Gastroesophageal sphincter (tissue), 4 donors: ENCODE measurements around the gene OCA2. TPM values are rescaled to one million over a fixed set of nuclear protein-coding genes. Genes with fewer than 3 reads are reported as not detected.

Experiments used
- ATAC-seq: fragments of 150-250 bp; one replicate; pipeline ENCODE4 v1.9.1; 2016; ENCODE audit warnings: mild to moderate bottlenecking, moderate library complexity
- H3K27ac ChIP-seq, 4 donors: fragments of 200-600 bp; sonication (generic) in 3 of 4; 1 replicate in 3 of 4; 2 replicates in 1 of 4; pipeline ENCODE4 v1.5.1; 2016 to 2019
- H3K27me3 ChIP-seq: fragments of 200-600 bp; sonication (generic); one replicate; pipeline ENCODE4 v1.5.1; 2019
- H3K36me3 ChIP-seq, 2 donors: fragments of 200-600 bp; sonication (generic); one replicate each; pipeline ENCODE4 v1.5.1; 2019; ENCODE audit warnings: control low read depth in 1 of 2
- H3K4me1 ChIP-seq, 3 donors: fragments of 200-600 bp; sonication (generic); 1 replicate in 2 of 3; 2 replicates in 1 of 3; pipeline ENCODE4 v1.5.1; 2016 to 2019; ENCODE audit warnings: control low read depth in 2 of 3
- H3K4me3 ChIP-seq, 2 donors: fragments of 200-600 bp; sonication (generic); one replicate each; pipeline ENCODE4 v1.5.1; 2019; ENCODE audit warnings: mild to moderate bottlenecking in 1 of 2, moderate library complexity in 1 of 2
- H3K9me3 ChIP-seq, 3 donors: fragments of 200-600 bp; sonication (generic); one replicate each; pipeline ENCODE4 v1.5.1; 2017 to 2019; ENCODE audit warnings: control low read depth in 2 of 3
- EP300 ChIP-seq: sonication (generic); formaldehyde crosslinking; IDR thresholded peaks from one replicate; pipeline ENCODE4 v1.6.1; 2017; ENCODE audit warnings: antibody characterized with exemption, mild to moderate bottlenecking
- POLR2A ChIP-seq, 2 donors: fragments of 450-650 bp; IDR thresholded peaks; one replicate each; pipeline ENCODE4 v1.6.1; 2017; ENCODE audit warnings: antibody characterized with exemption in 2 of 2, mild to moderate bottlenecking in 2 of 2, moderate library complexity in 1 of 2
- POLR2AphosphoS5 ChIP-seq: sonication (generic); formaldehyde crosslinking; IDR thresholded peaks from one replicate; pipeline ENCODE4 v1.6.1; 2017; ENCODE audit warnings: antibody characterized with exemption
- WGBS, 2 donors: methylation state at CpG; one replicate each; pipeline ENCODE4 v1.1.5; 2018; ENCODE audit warnings: low coverage in 1 of 2; 5-methylcytosine and 5-hydroxymethylcytosine counted together
- total RNA-seq, 4 donors: library from RNA; depleted of rRNA; stranded (reverse); fragments of >200 nt; gene quantifications; one replicate each; pipeline ENCODE4 v1.1.0, GENCODE V29; 2016
- TF ChIP-seq, protein P1 (sequence below), 4 experiments: fragments of 200-600 bp in 2 of 4; fragments of 450-650 bp in 2 of 4; sonication (generic) in 1 of 4; IDR thresholded peaks; one replicate each; pipeline ENCODE4 v1.5.1; 2017 to 2019; ENCODE audit warnings: antibody characterized with exemption in 4 of 4, mild to moderate bottlenecking in 2 of 4, moderate library complexity in 2 of 4

Gene OCA2
- total RNA-seq, 4 donors from 2014 or later: 0.40 to 2.0 (median 1.1) TPM; not detected in 1

DNA sequence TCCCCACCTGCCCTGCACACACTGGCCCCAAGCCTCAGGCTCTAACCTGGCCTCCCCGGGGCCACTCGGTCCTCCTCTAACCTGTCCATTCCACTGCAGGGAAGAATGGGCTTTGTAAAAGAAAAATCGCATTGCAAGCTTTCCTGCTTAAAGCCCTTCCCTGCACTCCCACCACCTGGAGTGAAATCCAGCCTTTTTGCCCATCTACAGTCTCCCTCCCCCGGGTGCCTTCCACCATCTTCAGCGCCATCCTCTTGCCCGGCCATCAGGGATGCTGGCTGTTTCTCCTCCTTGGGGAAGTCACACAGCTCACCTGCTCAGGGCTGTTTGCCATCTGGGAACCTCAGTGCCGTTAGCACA is 266.9 kb downstream of the OCA2 start:
- TF ChIP-seq EP300: no peak
- no peak for TF ChIP-seq POLR2A (IDR thresholded peaks at IDR 0.05)
- no peak for TF ChIP-seq POLR2AphosphoS5
- TF ChIP-seq, protein P1, sequence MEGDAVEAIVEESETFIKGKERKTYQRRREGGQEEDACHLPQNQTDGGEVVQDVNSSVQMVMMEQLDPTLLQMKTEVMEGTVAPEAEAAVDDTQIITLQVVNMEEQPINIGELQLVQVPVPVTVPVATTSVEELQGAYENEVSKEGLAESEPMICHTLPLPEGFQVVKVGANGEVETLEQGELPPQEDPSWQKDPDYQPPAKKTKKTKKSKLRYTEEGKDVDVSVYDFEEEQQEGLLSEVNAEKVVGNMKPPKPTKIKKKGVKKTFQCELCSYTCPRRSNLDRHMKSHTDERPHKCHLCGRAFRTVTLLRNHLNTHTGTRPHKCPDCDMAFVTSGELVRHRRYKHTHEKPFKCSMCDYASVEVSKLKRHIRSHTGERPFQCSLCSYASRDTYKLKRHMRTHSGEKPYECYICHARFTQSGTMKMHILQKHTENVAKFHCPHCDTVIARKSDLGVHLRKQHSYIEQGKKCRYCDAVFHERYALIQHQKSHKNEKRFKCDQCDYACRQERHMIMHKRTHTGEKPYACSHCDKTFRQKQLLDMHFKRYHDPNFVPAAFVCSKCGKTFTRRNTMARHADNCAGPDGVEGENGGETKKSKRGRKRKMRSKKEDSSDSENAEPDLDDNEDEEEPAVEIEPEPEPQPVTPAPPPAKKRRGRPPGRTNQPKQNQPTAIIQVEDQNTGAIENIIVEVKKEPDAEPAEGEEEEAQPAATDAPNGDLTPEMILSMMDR (IDR thresholded peaks at IDR 0.05): no peak
- ATAC-seq: no peak

DNA sequence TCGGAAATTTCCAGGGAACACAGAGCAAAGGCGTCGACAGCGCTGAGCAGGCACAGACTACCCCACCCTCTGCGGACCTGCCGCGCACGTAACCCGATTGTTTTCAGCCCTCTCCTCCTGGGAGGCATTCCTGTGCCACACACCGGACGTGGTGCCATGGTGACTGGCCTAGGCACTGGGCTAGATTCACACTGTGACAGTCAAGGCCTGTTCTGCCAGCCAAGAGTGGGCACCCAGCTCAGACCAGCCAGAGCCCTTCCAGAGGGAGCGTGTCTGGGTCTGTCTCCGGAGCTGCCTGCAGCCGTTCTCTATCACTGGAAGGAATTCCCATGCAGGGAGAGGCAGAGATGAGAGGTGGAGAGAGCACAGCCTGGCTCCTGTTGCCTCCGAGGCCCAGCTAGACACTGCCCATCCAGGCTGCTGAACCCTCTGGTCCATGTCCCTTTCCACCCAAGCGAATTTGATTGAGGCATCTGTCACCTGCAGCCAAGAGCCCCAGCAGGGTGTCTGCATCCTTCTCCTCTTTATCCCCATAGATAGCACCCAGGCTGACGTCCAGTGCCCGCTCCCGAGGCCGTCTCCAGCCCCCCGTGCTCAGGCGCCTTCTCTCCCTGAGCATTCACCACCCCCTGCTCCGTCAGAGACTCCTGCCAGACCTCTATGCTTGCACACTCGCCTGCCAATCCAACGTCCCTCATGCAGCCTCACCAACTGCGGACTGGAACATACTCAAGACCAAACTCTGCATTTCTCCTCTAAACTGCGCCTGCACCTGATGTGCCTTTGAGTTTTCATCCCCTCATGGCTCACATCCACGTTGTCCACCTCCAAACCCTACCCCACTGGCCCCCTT is 267.5 kb downstream of the OCA2 start:
- Histone ChIP-seq H3K4me3 (no peak overlapping the region), H3K36me3 (no peaks in the 10 kb centered on the region), H3K27me3 (no peaks in the 10 kb centered on the region), H3K9me3 (no peaks in the 10 kb centered on the region), H3K4me1 (no peaks in the 10 kb centered on the region), H3K27ac (no peak overlapping the region)
- peak; percentile 41 for ATAC-seq
- TF ChIP-seq POLR2AphosphoS5 (no peak), POLR2A (IDR thresholded peaks at IDR 0.05) (no peak), EP300 (no peak)
- TF ChIP-seq, protein P1 (IDR thresholded peaks at IDR 0.05): no peak
- WGBS, 2 donors: 87 to 92% methylated on average over 7 to 21 of the region's 28 CpGs

More for the DNA sequence above, 266.9 kb downstream of the OCA2 start:
- 75 to 91% methylated on average over 2 to 6 of the region's 7 CpGs for WGBS, 2 donors
- Histone ChIP-seq H3K27me3 (no peaks in the 10 kb centered on the region), H3K4me1 (no peaks in the 10 kb centered on the region), H3K36me3 (no peaks in the 10 kb centered on the region), H3K9me3 (no peaks in the 10 kb centered on the region), H3K4me3 (no peak overlapping the region), H3K27ac (no peak overlapping the region)

DNA sequence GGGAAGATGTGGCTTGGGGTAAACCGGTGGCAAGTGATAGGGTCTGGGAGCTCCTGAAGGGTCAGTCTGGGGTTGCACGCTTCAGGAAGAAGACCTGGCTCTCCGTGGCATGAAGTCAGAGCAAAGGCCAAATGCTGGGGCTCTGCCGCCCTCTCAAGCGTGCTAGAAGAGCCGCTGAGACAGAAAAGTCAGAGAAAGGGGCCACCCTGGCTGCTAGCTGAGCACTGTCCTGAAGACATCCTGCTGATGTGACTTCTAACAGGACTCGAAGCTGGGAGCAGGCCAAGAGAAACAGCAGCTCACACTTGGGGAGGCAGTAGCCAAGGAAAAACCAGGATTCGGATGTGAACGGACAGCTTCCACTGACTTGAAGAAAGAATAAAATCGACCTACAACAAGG is 270.4 kb downstream of the OCA2 start:
- H3K27me3 ChIP-seq: no peaks in the 10 kb centered on the region
- H3K36me3 ChIP-seq: no peaks in the 10 kb centered on the region
- ATAC-seq: no peak
- H3K4me1 ChIP-seq: no peaks in the 10 kb centered on the region
- no peak overlapping the region for H3K27ac ChIP-seq
- TF ChIP-seq POLR2AphosphoS5: no peak
- no peak for TF ChIP-seq EP300
- no peak for TF ChIP-seq POLR2A (IDR thresholded peaks at IDR 0.05)
- TF ChIP-seq, protein P1 (IDR thresholded peaks at IDR 0.05): no peak
- H3K4me3 ChIP-seq: no peak overlapping the region
- no peaks in the 10 kb centered on the region for H3K9me3 ChIP-seq
- WGBS, 2 donors: 67% methylated on average over 9 of the region's 10 CpGs

DNA sequence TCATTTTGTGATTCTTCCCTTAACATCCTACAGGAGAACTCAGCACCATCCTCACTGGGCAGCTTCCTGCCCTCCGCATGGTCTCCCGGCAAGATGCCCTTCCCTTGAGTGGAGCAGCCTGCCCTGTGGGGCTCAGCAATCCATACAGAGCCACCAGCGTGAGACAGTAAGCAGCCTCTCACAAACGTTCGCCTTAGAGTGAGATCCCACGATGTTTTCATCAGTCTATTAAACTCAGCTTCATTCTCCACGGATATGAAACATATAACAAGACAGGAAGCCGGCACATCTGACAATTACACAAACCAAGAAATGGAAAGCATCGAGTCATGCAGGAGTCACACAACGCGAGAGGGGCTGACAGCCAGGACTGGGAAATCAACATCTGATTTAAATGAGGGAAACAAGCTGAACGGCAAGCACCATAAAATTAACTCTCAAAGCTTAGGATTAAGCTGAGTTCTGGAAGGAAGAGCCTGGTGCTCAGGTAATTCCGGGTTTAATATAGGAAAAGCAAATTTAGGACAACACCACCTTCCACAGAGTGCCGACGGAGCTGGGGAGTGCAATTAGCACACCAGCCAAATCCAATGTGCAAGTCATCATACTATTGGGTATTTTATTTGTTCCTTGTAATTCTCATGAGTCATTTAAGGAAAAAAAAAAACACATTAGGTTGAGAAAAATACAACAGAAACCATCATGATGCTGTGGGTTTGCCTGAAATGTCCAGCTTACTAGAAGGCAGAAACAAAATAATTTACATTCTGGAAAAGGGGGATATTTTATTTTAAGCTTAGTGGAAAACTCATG is 272.0 kb downstream of the OCA2 start:
- H3K4me3 ChIP-seq: no peak overlapping the region
- TF ChIP-seq EP300 (no peak), POLR2A (IDR thresholded peaks at IDR 0.05) (no peak), POLR2AphosphoS5 (no peak)
- TF ChIP-seq, protein P1 (IDR thresholded peaks at IDR 0.05): no peak
- no peaks in the 10 kb centered on the region for H3K4me1 ChIP-seq
- H3K9me3 ChIP-seq: no peaks in the 10 kb centered on the region
- H3K36me3 ChIP-seq: no peaks in the 10 kb centered on the region
- H3K27ac ChIP-seq: no peak overlapping the region
- no peak for ATAC-seq
- H3K27me3 ChIP-seq: no peaks in the 10 kb centered on the region
- WGBS, 2 donors: 19 to 32% methylated on average over 6 to 8 of the region's 15 CpGs
